GM21381 (cell line): ENCODE measurements around the gene SLC19A1.
"Not testable (repeated sequence)": the region's sequence is repeated elsewhere in the genome, so short reads cannot be mapped to it uniquely, and the experiment has no call there.

Experiments used
- ATAC-seq: cut with Tn5 transposase; IDR thresholded peaks from one replicate; pipeline ENCODE4 v1.9.1; 2021; ENCODE audit warnings: mild to moderate bottlenecking, moderate library complexity; ENCODE audit not compliant: unreplicated experiment

Gene SLC19A1

DNA sequence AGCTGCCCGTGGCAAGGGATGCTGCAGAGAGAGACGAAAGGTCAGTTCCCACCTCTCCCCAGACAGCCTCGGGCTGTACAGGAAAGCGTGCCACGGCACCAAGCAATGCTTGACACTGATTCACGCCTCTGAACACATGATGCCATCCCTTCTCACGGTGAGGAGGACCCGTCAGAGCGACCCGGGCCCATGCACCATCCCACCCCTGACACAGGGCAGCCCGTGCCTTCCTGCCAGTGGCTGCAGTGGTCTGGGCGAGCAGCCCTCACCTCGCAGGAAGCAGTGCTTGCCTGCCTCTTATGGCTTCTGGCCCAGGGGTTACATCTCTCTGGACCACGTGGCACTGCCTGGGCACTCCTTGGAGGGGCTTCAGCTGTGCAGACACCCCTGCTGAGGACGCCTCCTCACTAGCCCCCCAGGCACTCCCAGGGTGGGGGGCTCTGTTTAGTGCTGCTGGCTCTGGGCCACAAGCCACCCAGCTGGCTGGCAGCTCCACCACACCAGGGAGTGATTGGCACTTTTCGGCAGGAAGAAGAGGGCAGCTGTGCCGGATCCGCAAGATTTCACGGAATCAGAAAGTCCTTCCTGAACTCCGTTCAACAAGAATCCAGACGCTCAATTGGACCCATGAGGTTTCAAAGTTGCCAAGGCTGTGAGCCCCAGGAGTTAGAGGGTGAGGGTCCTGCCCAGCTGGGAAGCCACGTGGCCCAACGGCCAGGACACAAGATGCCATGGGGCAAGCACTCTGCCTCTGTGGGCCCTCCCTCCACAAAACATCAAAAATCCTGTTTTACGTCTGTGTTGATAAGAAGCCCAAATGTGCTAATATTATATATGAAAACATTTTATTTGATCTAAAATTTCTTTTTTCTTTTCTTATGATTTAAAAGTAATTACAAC lies 34.8 kb upstream of the SLC19A1 start:
- no peak for ATAC-seq

DNA sequence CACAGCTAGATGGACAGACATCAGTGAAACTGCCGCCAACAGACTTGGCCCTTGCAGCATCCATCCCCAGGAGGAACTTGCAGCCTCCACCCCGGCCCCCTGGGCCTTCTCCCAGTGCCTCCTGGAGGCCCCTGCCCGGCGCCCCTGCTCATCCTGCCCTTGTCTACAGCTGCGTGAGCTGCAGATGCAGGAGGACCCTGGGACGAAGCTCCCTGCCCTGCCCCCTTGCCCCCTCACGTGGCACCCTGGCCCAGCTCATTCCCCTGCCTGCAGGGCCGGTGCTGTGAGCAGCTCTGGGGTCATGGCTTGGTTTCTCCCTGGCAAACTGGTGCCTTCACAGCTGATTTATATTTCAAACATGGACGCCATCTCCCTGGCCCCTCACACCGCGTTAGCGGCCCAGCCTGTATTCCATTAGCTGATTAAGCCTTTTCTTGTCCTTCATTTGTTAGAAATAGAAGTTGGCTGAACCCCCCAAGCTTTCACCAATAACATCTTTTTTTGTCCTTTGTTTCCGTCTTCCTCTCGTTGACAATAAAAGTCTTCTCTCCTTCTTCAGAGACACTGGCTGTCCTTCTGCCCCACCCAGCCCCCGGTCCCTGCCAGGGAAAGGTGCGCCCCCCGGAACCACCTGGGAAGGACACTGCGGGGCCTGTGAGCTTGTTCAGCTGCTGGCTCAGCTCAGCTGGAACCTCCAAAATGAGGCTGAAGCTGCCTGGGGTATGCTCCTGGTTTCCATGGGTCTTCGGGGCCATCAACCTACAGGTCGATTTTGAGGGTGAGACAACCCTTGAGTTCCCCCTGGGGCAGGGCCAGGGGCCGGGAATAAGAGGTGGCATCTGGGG lies 34.0 kb upstream of the SLC19A1 start:
- ATAC-seq = no peak

DNA sequence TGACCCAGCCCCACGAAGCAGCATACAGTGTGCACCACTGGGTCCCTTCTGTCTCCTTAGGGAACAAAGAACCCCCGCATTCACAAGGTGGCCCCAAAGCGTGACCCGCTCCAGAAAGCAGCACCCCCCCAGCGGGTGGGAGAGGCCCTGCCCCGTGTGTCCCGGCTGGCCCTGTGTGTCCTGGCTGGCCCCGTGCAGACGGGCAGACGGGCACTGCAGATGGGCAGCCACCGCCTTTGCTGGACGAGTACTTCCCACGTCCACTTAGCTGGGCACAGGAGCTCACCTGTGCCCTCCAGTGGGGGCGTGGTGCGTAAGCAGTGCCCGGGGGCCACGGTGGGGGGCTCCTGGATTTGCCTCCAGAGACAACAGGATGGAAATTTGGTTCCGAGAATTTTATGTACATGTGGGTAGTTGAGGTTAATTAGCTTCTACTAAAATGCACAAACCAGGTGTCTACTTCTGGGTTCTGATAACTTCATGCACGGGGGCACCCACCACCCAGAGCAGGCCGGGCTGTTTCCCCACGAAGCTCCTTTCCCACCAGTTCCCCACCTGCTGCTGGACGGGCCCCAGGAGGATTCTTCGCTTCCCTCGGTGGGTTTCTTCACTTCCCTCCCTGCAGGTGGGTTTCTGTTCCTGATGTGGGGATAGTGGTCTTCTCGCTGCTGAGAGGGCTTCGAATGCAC lies 33.2 kb upstream of the SLC19A1 start:
- no peak for ATAC-seq

DNA sequence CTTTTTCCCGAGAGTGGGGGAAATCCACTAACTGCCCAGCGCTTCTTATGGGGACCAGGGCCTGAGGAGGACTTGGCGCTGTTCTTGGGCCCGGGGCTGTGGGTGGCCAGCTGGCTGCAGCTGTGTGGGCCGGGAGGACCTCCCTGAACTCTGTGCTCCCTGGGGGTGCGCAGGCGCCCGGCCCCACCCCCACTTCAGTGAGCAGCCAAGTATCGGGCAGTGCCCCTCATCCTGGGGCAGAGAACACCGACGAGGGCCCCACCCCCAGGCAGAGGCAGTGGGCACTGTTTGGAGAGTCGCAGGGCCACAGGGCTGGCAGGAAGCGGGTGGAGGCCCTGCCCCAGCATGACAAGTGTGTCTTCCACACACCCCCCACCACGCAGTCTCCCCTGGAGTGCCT lies 32.5 kb upstream of the SLC19A1 start:
- no peak for ATAC-seq

DNA sequence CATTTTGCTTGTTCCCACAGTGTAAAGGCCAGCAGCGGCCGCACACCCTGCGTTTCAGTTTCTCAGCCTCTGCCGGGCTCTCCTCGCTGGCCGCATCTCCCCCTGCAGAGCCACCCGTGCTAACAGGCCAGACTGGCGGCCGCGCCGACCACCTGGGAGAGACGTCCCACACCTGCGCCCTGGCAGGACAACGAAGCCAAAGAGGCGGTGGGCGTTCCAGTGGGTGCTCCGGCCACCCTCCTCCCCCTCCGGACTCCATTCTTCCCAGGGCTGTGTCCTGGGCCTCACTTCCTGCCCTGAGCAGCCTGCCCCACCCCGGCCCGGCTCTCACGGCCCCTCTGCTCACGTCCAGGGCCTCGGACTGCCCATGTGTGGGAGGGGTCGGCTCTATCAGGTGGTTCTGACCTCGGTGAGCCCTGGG lies 31.9 kb upstream of the SLC19A1 start:
- ATAC-seq = no peak

DNA sequence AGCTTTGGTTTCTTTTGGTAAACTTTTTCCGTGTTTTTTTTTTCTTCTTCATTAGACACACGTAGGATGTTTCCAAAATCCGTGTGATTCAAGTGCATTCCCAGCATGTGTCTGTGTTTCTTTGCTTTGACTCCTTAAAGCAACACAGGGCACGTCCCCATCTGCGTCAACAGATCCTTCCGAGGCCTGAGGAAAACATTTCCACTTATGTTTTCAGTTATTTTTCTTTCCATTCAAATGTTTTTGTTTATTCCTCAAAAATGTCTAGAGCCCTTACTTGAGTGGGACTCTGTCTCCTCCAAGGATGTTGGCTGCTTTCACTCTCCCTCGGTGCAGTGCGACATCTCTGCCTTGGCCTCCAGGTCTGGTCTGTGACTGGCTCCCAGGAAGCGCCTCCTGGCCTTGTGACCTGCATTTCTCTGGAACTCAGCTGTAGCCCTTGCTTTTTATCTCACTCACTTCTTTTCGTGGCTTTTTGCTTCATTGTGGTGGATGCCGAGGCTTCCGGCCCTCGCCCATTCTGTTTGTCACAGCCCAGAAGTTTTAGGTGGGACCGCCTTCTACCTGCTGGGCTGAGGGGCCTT lies 31.3 kb upstream of the SLC19A1 start:
- no peak for ATAC-seq

DNA sequence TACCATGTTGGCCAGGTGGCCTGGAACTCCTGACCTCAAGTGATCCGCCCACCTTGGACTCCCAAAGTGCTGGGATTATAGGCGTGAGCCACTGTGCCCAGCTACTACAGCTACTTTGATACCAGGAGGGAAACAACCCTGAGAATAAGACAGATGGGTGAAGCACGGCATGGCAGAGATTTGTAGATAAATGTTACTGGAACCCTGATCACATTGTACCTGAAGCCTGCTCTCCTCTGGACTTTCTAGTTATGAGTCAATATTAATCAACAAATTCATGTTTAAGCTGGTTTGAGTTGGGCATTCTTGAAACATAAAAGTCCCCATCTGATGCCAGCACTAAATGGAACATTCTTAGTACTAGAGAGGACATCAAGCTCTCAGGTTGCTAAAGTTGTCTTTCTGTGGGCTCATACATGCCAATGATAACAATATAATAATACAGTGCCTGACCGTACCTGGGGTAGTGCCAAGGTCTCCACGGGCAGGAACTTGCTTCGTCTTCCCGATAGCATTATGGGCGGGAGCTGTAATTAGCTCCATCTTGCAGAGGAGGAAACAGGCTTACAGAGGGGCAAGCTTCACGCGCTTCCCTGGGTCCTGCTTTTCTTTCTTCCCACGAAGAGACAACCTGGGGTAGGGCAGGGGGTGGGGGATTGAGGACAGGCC lies 30.7 kb upstream of the SLC19A1 start:
- no peak for ATAC-seq

DNA sequence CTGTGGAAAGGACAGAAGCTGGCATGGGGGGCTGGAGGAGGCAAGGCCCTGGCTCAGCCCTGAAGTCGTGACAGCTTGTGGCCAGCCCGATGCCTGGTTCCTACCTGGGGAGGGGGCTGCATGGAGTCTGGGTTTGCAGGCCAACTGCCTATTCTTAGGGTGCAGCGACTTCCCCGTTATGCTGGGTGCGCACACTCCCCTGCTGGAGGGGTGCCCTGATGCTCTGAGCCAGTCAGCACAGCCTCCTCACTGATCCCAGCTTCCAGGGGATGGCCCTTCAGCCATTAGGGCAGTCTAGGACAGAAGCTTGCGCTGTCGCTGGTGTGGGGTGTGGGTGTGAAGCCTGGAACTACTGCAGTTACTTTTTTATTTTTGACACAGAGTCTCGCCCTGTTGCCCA lies 30.0 kb upstream of the SLC19A1 start:
- no peak for ATAC-seq

DNA sequence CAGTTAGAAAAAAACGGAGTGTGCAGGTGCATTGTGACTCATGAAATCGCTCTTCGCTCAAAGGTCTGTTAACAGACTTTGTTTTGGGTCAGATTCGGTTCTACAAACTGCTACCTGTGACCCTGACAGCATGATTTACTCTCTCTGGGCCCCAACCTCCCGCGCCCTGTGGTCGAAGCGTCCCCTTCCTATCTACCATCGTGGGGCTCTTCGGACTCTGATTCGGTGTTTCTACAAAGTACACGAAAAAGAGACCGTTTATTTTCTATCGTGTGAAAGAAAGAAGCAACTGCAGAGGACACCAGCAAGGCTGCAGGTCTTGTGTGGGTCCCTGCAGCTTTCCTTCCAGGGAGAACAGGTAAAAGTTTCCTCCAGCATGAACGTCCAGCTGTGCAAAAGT lies 29.4 kb upstream of the SLC19A1 start:
- ATAC-seq = no peak

DNA sequence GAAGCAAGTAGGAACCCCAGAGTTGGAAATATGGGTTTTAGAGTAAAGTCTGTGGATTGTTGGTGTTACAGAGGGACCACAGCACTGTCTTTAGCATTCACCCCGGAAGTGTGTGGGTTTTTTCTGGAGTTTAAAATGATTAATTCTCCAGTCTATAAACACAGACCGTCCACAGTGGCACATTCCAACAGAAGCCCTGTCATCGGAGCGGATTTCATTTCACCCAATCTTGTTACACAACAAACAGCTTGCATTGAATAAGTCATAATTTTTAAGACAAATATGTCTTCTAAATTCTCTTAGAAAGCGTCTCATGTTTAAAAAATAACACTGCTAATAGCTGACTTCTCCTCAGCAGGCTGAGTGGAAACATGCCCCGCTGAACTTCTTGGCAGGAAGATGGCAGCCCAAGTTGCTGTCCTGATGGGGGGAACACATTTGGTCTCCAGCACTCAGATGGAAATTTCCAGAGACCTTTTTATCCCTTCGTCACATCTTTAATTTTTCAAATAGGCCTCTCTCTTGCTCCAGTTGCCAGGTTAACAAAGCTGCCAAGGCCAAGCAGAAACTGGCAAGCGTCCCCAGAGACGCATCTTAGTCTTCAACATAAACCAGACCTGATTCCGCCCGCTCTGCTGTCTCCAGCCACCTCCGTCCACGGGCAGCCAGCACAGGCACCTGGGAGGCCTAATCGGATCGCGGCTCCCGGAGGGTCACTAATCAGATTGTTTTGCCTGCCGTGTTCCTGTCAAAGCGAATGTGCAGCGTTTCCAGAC lies 28.8 kb upstream of the SLC19A1 start:
- no peak for ATAC-seq

DNA sequence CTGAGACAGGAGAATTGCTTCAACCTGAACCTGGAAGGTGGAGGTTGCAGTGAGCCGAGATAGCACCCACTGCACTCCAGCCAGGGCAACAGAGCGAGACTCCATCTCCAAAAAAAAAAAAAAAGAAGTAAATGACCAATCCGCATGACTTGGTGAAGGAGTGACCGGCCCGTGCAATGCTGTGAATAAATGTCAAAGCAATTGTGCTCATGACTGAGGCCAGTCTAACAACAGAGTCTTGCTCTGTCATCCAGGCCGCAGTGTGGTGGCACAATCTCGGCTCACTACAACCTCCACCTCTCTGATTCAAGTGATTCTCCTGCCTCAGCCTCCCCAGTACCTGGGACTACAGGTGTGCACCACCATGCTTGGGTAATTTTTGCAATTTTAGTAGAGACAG lies 27.8 kb upstream of the SLC19A1 start:
- no peak for ATAC-seq

DNA sequence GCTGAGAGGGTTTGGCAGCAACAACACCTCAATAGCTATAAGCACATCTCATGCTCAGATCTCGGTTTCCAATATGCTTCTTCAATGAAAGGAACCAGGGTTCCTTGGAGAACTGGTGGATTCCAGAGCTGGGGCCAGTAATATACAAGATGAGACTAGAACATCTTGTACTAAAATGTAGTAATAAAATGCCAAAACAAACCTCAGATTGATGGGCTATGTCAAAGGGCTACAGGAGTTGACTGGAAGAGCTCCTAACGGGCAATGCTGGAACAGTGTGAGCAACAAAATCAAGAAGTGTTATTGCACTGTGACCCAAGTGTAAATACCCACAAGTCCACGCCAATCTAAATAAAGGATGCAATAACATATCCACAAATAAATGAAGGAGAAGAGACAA lies 26.1 kb upstream of the SLC19A1 start:
- ATAC-seq = no peak

DNA sequence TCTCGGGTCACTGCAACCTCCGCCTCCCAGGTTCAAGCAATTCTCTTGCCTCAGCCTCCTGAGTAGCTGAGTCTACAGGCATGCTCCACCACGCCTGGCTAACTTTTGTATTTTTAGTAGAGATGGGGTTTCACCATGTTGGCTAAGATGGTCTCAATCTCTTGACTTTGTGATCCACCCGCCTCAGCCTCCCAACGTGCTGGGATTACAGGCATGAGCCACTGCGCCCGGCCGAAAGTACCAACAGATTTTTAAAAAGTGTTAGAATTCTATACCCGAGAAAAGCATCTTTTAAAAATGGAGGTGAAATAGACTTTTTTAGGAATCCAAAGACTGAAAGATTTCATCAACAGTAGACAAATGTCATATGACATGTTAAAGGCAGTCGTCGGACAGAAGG lies 21.9 kb upstream of the SLC19A1 start:
- not testable (repeated sequence) for ATAC-seq

DNA sequence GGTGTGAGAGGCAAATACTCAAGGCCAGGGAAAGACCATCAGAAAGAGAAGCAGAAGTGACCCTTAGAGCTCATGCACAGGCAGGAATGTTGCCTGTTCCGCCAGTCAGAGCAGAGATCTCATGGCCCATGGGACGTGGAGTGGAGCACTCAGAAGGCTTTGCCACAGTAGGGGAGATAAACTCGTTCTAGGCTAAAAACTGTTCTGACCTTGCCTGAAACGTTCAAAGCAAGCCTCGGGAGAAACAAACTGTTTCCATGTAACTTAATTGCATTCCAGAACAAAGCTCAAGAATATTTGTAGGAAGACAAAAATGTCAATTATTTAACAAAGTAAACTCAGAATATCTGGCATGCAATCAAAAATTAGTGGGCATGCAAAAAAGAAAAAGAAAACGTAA lies 20.7 kb upstream of the SLC19A1 start:
- ATAC-seq = no peak

DNA sequence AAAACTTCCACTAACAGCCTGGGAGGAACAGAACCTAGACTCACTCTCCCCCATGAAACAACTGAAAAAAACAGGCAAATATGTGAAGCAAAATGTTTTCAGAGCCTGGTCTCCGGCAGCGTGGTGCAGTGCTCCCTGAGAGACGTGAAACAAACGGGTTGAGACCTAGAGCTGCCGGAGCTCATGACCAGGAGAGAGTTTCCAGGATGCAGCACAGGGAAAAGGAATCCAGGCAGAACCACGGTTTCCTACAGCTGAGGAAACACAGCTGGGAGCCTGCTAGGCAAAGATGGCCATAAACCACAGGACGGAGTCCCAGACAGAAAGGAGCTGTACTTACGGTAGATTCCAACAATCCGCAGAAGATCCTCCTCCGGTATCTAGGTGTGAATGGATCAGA lies 20.2 kb upstream of the SLC19A1 start:
- ATAC-seq = no peak

DNA sequence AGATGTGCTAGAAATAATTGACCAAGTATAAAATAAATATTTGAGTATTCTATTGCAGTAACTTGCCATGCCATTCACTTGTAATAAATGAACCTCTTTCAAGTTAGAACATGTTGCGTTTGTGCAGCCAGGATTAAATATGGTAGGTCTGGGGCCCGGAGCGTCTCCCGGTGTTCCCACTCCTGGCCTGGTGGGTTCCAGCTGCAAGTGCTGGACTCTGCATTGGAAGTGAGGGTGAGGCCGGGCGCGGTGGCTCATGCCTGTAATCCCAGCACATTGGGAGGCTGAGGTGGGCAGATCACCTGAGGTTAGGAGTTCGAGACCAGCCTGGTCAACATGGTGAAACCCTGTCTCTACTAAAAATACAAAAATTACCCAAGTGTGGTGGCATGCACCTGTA lies 19.0 kb upstream of the SLC19A1 start:
- not testable (repeated sequence) for ATAC-seq

DNA sequence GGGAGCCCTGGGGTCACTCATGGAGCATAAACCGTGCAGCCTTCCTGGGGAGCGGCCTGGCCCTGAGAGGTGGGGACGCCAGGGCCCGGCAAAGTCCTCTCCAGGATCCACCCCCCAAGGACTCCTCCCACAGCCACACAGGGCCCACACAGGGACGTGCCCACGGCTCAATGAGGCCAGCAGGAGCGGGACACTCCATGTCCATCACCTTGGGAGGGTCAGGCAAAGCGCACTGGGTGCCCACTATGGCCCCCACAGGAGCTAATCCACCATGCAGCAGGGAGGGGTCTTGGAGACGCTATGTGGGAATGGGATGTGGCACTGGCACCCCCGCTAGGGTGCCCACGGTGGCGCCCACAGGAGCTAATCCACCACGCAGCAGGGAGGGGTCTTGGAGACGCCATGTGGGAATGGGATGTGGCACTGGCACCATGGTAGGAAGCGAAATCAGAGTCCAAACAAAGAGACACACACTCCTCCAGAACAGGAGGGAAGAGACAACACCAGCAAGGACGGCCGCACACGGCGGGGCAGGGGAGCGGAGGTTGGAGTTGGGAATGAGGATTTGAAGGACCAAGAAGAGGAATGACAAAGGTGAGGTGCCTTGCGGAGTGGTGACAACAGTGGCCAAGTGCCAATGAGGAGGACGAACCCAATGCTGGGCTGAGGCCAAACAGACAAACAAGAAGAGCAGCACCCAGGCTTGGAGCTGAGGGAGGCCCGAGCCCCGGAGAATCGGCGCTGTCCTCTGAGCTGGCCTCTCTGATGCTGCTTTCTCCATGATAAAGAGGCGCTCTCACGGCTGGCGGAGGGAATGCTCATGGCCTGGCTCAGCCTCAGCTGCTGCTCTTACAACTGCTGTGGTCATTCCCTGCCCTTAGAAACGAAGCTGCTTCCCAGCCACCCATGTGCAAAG lies 18.1 kb upstream of the SLC19A1 start:
- ATAC-seq = no peak

DNA sequence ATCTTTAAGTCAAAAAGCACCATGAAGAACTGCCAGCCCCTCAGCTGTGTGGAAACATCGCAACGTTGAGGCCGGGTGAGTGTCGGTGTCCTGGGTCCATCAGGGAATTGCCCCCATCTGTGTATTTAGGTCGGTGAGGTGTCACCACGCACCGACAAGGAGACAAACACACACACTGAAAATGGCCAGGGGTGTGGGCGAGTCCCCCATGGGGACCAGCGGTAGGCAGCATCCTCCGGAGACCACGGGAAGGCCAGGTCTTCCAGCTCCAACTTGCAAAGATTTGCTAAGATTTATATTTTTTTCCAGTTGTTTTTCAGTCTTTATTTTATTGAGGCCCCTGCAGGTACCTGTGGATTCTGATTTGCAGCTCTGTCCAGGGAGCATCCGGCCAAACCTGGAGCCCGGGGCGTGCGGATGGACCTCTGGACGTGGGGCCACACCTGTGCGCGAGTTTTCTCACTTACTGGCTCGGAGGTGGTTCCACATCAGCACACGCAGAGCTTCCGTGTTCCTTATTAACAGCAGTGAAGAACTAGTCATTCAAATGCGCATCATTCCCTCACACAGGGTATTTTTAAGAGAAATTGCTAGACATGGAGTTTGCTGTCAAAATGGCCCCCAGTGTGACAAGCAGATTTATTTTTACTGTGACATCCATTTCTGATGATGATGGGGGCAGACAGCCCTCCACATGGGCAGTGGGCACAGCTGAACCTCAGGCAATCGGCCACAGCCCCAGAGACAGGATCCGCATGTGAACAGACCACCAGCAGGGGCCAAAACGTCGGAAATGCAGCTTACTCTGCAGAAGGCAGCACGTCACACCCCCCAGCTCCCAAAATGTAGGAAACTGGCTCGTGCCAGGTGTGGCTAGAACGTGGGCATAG lies 17.2 kb upstream of the SLC19A1 start:
- no peak for ATAC-seq
